ENCODE data around the gene NTM.
"Not testable (repeated sequence)": the region's sequence is repeated elsewhere in the genome, so short reads cannot be mapped to it uniquely, and the experiment has no call there.

The NTM gene

GRCh38 chr11:132070907-132071306, 700.5 kb downstream of the NTM start:
- not testable (repeated sequence) for DNase-seq

GRCh38 chr11:132072044-132072857, 701.8 kb downstream of the NTM start:
- DNase-seq, result no peak

- DNase-seq, result no peak
Observed at GRCh38 chr11:132072858-132073211, 702.4 kb downstream of the NTM start.

- no peak for DNase-seq
Observed at GRCh38 chr11:132073787-132074186, 703.4 kb downstream of the NTM start.

- no peak for DNase-seq
Observed at GRCh38 chr11:132075447-132075846, 705.0 kb downstream of the NTM start.

GRCh38 chr11:132077416-132077815, 707.0 kb downstream of the NTM start:
- DNase-seq, result no peak

GRCh38 chr11:132078264-132079076, 708.1 kb downstream of the NTM start:
- peak in 1 of 2 experiments; percentile 67 for DNase-seq

GRCh38 chr11:132080127-132080526, 709.7 kb downstream of the NTM start:
- no peak for DNase-seq

- DNase-seq, result no peak
Observed at GRCh38 chr11:132082566-132082965, 712.2 kb downstream of the NTM start.

GRCh38 chr11:132084433-132084832, 714.0 kb downstream of the NTM start:
- no peak for DNase-seq

GRCh38 chr11:132087148-132087547, 716.7 kb downstream of the NTM start:
- DNase-seq, result no peak

GRCh38 chr11:132088551-132088950, 718.1 kb downstream of the NTM start:
- DNase-seq, result no peak

GRCh38 chr11:132093536-132094259, 723.3 kb downstream of the NTM start:
- DNase-seq, result no peak

- DNase-seq, result no peak
Observed at GRCh38 chr11:132094598-132094997, 724.2 kb downstream of the NTM start.

GRCh38 chr11:132095230-132096131, 725.1 kb downstream of the NTM start:
- DNase-seq, result peak; percentile 53 to 65

- DNase-seq, result no peak
Observed at GRCh38 chr11:132096132-132096825, 725.9 kb downstream of the NTM start.

- no peak for DNase-seq
Observed at GRCh38 chr11:132099692-132100091, 729.3 kb downstream of the NTM start.

- DNase-seq, result no peak
Observed at GRCh38 chr11:132100583-132100982, 730.2 kb downstream of the NTM start.

GRCh38 chr11:132101881-132102280, 731.5 kb downstream of the NTM start:
- DNase-seq, result no peak

- no peak for DNase-seq
Observed at GRCh38 chr11:132103021-132103420, 732.6 kb downstream of the NTM start.

- peak; percentile 84 to 98 for DNase-seq
Observed at GRCh38 chr11:132106096-132106982, 735.9 kb downstream of the NTM start.

Measured in cerebellar nuclear complex (tissue), 1 donor.